ENCODE measurements around the gene TMOD4. TPM values are rescaled to one million over a fixed set of nuclear protein-coding genes. Genes with fewer than 3 reads are reported as not detected.

Gene TMOD4
- total RNA-seq = 0.32 and 0.52 TPM in 2 replicates

DNA sequence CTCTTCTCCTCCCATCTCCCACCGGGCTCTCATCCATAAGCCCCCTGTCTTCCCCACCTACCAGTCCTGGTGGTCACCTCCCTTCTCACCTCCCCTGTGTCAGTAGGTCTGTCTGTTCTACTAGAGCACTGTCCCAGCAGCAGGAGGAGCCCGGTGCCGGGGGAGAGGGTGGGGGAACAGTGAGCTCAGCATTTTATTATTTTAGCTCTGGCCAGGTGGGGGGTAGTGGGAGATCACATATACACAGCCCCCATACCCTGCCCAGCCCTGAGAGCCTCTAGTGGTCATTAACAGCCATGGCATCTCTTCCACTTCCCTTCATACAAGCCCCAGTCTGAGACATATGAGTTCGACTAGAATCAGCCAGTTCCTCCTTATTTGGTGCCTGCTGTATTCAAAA is at the start of gene TMOD4:
Gene TMOD4 (minus strand): TSS at position 119 of the 400 bp plus-strand sequence. CDS start 1,106 bp downstream, outside the sequence.

GRCh38 chr1:151198254-151199127 is 22.7 kb upstream of the TMOD4 start, which contains the start of gene PIP5K1A:
Gene PIP5K1A, plus strand, starts transcription at chr1:151198552. Its CDS starts 445 bp downstream, at chr1:151198997.

DNA sequence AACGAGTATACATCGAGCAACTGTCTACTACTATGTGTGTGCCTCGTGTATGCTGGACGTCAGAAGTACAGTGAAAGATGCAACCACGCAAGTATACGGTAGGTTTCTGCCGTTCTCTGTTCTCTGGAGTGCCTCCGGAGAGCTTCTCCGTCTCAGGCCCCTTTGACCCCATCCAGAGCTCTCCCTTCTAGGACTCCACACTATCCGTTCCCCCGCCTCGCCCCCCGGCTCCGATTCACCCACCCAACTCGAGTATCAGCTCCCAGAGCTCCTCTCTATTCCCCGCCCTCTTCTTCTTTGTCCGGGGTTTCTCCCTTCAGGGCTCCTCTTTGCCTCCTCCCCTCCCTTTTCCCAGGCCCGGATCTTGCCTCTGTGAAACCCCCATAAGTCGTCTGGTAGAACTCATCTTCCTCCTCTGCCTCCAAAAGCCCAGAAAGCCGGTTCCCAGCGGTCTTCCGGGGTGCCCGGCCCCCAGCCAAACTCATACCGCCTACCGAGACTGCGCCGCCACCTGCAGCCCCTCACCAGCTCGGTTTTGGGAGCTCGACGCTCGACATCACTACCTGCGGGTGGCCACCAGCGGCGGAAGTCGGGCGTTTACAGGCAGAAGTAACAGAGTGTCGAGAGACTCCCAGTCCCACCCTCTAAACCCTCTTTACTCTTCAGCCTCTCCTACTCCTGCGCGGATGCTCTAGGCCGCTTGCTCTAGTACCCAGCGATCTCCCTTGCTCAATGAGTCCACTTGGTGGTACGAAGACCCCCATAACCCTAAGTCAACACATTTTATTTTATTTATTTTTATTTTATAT is 14.1 kb upstream of the TMOD4 start, which contains the start of gene VPS72:
Gene VPS72 (minus strand): TSS at position 561 of the 809 bp plus-strand sequence. CDS start 76 bp downstream, at position 485.

DNA sequence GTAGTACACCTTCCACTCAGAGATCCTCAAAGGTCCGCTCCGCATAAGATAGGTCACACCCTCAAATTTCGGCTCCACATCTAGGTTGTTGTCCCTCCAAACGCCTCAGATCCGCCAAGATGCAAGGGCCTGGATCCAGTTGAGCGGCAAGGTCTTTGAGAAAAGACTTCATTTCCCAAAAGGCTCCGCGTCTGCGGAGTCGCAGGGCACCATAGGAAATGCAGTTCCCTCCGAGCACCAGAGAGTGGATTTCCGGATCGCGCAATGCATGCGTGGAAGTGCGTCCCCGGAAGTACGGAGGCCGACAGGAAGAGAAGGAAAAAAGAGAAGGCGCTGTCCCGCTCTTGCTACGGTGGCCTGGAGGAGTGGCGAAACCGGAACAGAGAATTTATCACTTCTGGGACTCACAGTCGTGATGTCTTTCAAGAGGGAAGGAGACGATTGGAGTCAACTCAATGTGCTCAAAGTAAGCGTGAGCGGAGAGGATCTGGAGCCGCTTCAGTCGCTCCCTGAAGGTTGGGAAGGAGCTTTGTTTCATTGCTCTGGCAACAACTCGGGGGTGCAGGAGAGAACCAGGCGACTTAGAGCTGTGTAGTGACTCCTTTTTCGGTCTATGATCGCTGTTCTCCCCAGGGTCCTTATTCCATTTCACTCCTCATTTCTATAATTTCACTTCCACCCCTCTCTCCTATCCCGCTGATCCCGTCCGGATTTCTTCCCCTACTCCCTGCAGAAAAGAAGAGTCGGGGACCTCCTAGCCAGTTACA is 9.9 kb downstream of the TMOD4 start, which contains the start of the genes LYSMD1 and SCNM1:
Gene LYSMD1 (minus strand): TSS at position 165 of the 767 bp plus-strand sequence. CDS start 644 bp downstream, outside the sequence.
Gene SCNM1 (plus strand): TSS at position 407 of the 767 bp plus-strand sequence. CDS start 9 bp downstream, at position 416.

GRCh38 chr1:151156515-151156819 is 19.3 kb downstream of the TMOD4 start, which contains the start of gene TNFAIP8L2:
Gene TNFAIP8L2, plus strand, starts transcription at chr1:151156649. Its CDS starts 2,049 bp downstream, at chr1:151158698.

GRCh38 chr1:151146412-151147131 is 29.2 kb downstream of the TMOD4 start, which contains the start of gene SEMA6C:
Gene SEMA6C, minus strand, starts transcription at chr1:151146631. Its CDS starts 4,010 bp downstream, at chr1:151142621.

Other genes starting within 250 kb of the TMOD4 start
- gene SETDB1, start 249.6 kb downstream of the TMOD4 start, total RNA-seq = 41.2 and 44.1 TPM in 2 replicates
- gene CERS2, start 201.1 kb downstream of the TMOD4 start, total RNA-seq = 170 and 179 TPM in 2 replicates
- gene ANXA9, start 193.7 kb downstream of the TMOD4 start, total RNA-seq = 0.22 and 0.39 TPM in 2 replicates
- gene MINDY1, start 169.1 kb downstream of the TMOD4 start, total RNA-seq = 14.0 and 18.5 TPM in 2 replicates
- gene PRUNE1, start 167.5 kb downstream of the TMOD4 start, total RNA-seq = 12.3 and 12.6 TPM in 2 replicates
- 0.32 and 0.52 TPM in 2 replicates for gene BNIPL, start 139.4 kb downstream of the TMOD4 start, total RNA-seq
- 3.0 and 3.7 TPM in 2 replicates for gene C1orf56, start 128.2 kb downstream of the TMOD4 start, total RNA-seq
- gene CDC42SE1, start 116.4 kb downstream of the TMOD4 start, total RNA-seq = 41.3 and 48.5 TPM in 2 replicates
- 3.4 and 3.9 TPM in 2 replicates for gene MLLT11, start 115.6 kb downstream of the TMOD4 start, total RNA-seq
- 22.0 and 22.9 TPM in 2 replicates for gene GABPB2, start 105.2 kb downstream of the TMOD4 start, total RNA-seq
- 1.3 and 1.4 TPM in 2 replicates for gene SEMA6C, start 29.4 kb downstream of the TMOD4 start, total RNA-seq
- not detected in 2 replicates for gene TNFAIP8L2, start 19.3 kb downstream of the TMOD4 start, total RNA-seq
- gene LYSMD1, start 10.1 kb downstream of the TMOD4 start, total RNA-seq = 7.4 and 9.0 TPM in 2 replicates
- gene SCNM1, start 9.8 kb downstream of the TMOD4 start, total RNA-seq = 26.9 and 37.2 TPM in 2 replicates
- gene VPS72, start 14.2 kb upstream of the TMOD4 start, total RNA-seq = 32.5 and 34.6 TPM in 2 replicates
- 78.0 and 88.6 TPM in 2 replicates for gene PIP5K1A, start 22.6 kb upstream of the TMOD4 start, total RNA-seq
- 112 and 120 TPM in 2 replicates for gene PSMD4, start 78.8 kb upstream of the TMOD4 start, total RNA-seq
- 12.9 and 14.1 TPM in 2 replicates for gene ZNF687, start 106.3 kb upstream of the TMOD4 start, total RNA-seq
- gene PI4KB, start 151.4 kb upstream of the TMOD4 start, total RNA-seq = 43.9 and 44.8 TPM in 2 replicates
- gene RFX5, start 171.3 kb upstream of the TMOD4 start, total RNA-seq = 30.2 and 34.6 TPM in 2 replicates
- 89.0 and 90.6 TPM in 2 replicates for gene SELENBP1, start 196.7 kb upstream of the TMOD4 start, total RNA-seq
- gene PSMB4, start 223.6 kb upstream of the TMOD4 start, total RNA-seq = 290 and 352 TPM in 2 replicates